ENCODE data around the gene PARVG. TPM values are rescaled to one million over a fixed set of nuclear protein-coding genes. Genes with fewer than 3 reads are reported as not detected.

The PARVG gene
- total RNA-seq, 3 donors from 2014 or later, result 32.5 to 39.9 (median 39.3) TPM

DNA sequence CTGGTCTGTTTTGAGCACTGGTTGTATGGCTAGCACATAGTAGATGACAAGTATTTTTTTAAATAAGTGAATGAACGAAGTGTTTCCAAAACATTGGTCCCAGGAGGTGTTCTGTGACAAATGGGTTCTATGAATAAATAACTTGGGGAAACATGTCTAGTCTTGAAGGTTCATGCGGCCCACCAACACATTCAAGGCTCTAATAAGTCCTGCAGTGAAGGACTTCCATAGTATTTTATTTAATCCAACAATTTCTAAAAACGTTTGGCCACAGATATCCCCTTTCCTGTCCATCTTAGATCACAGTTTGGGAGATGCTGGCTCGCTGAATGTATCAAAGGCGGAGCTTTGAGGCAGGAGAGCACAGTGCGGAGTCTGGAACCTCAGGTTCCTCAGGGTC is 22.5 kb downstream of the PARVG start:
- ATAC-seq (no peak), DNase-seq (no peak)
- peaks cover 6% of the 10 kb centered on the region for H3K4me1 Mint-ChIP-seq (ENCODE audit: low read depth)

DNA sequence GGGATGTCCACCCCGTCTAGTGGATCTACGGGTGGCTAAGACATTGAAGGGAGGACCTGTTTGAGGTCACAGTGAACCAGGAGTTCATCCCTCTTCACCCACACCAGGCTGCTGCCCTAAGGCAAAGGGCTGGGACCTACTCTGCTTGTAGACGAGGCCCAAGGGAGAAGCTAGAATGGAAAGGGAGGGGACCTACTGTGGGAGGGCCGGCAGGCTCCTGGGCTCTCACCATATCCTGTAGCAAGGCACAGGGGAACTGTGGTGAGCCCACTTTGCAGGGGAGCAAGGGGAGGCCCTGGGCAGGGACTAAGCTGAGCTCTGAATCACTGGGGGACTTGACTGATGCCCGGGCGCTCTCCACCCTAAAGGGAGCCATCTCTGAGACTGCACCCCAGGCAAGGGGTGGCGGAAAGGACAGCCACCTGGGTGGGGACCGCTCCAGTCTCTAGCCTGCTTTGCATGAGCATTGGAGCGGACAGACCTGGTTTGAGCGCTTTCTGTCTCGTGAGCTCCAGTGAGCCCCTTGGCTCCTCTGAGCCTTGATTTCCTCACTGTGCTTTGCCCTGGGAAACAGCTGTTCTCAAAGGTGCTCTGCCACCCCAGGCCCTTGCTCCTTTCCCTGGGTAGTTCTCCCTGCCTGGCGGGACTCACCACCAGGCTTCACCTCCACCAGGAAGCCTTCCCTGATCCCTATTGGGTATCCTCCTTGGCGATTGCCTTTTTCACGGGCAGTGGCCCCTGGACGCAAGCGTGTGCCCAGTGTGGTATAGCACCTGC is 24.2 kb downstream of the PARVG start:
- Mint-ChIP-seq H3K4me3 (no peak overlapping the region), H3K4me1 (ENCODE audit: low read depth) (peaks cover 12% of the 10 kb centered on the region), H3K36me3 (ENCODE audit: insufficient read depth) (peaks cover 22% of the 10 kb centered on the region), H3K9me3 (peaks cover 12% of the 10 kb centered on the region), H3K27me3 (ENCODE audit: low read depth) (no peaks in the 10 kb centered on the region)
- DNase-seq (no peak), ATAC-seq (no peak)

More for the DNA sequence above, 22.5 kb downstream of the PARVG start:
- peaks cover 18% of the 10 kb centered on the region for H3K36me3 Mint-ChIP-seq (ENCODE audit: insufficient read depth)
- H3K27me3 Mint-ChIP-seq (ENCODE audit: low read depth), result no peaks in the 10 kb centered on the region
- no peaks in the 10 kb centered on the region for H3K9me3 Mint-ChIP-seq
- H3K4me3 Mint-ChIP-seq, result no peak overlapping the region

DNA sequence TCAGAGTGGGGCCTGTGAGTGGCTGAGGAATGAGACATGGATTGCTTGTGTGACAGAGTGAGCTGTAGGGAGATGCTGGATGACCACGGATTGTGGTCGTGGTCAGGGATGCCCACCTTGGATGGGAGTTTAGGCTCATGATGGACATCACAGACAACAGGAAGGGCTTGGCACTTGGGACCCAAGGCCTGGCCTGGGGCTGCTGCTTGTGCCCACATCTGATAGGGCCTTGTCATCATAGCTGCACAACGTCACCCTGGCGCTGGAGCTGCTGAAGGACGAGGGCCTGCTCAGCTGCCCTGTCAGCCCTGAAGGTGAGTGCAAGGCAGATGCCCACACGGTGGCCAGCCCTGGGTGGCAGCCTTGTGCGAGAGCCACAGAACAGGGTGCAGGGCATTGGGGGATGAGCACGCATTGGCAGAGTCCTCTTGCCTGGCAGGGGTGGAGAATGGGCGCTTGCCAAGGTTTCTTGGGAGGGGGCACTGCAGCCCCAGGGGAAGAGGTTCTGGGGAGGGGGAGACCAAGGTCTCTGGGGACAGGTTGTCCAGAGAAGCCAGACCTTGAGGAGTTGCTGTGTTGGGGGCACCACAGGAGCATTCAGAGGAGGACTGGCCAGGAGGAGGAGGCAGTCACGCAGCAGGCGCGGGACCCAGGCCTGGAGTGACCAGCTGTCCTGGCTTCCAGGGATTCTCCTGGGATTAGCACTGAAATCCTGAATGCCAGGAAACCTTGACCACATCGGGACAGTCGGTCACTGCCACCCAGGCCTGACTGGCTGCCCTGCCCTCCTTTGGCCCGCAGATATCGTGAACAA is 25.0 kb downstream of the PARVG start:
- DNase-seq (no peak), ATAC-seq (no peak)
- Mint-ChIP-seq H3K36me3 (ENCODE audit: insufficient read depth) (peaks cover 26% of the 10 kb centered on the region), H3K9me3 (peaks cover 16% of the 10 kb centered on the region), H3K27me3 (ENCODE audit: low read depth) (no peaks in the 10 kb centered on the region), H3K4me1 (ENCODE audit: low read depth) (peaks cover 12% of the 10 kb centered on the region), H3K4me3 (no peak overlapping the region)

DNA sequence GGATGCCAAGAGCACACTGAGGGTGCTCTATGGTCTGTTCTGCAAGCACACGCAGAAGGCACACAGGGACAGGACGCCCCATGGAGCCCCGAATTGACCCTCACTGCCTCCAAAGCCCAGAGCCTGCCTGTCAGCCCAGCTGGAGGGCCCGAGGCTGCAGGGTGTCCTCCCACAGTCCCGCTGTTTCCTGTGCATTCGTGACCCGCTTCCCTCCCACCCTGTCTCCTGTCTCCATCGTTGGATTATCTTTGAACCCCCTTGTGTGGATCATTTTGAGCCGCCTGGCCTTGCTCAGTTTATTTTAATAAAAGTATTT is 25.6 kb downstream of the PARVG start:
- Mint-ChIP-seq H3K27me3 (ENCODE audit: low read depth) (no peaks in the 10 kb centered on the region), H3K9me3 (peaks cover 16% of the 10 kb centered on the region), H3K36me3 (ENCODE audit: insufficient read depth) (peaks cover 30% of the 10 kb centered on the region), H3K4me1 (ENCODE audit: low read depth) (peaks cover 11% of the 10 kb centered on the region), H3K4me3 (no peak overlapping the region)
- ATAC-seq (no peak), DNase-seq (no peak)

DNA sequence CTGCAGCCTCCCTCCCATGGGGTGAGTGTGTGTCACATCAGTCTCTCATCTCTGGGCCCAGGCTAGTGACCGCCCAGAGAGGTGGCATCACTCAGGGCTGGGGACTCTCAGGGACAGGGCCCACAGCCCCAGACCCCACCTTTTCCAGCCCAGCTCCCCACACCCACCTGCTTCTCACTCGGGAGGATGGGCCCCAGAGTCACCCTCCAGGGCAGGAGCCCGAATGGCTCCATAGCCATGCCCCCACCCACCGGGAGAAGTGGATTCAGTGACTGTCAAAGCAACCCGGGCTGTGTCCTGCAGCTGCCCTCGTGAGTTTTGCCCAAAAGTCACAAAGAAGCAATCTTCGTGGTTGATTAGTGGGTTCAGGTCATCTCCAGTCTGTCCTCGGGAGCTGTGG is 26.0 kb downstream of the PARVG start:
- H3K4me1 Mint-ChIP-seq (ENCODE audit: low read depth), result peaks cover 11% of the 10 kb centered on the region
- H3K9me3 Mint-ChIP-seq, result peaks cover 16% of the 10 kb centered on the region
- no peak overlapping the region for H3K4me3 Mint-ChIP-seq
- no peak for ATAC-seq
- DNase-seq, result no peak
- H3K36me3 Mint-ChIP-seq (ENCODE audit: insufficient read depth), result peaks cover 31% of the 10 kb centered on the region
- no peaks in the 10 kb centered on the region for H3K27me3 Mint-ChIP-seq (ENCODE audit: low read depth)

DNA sequence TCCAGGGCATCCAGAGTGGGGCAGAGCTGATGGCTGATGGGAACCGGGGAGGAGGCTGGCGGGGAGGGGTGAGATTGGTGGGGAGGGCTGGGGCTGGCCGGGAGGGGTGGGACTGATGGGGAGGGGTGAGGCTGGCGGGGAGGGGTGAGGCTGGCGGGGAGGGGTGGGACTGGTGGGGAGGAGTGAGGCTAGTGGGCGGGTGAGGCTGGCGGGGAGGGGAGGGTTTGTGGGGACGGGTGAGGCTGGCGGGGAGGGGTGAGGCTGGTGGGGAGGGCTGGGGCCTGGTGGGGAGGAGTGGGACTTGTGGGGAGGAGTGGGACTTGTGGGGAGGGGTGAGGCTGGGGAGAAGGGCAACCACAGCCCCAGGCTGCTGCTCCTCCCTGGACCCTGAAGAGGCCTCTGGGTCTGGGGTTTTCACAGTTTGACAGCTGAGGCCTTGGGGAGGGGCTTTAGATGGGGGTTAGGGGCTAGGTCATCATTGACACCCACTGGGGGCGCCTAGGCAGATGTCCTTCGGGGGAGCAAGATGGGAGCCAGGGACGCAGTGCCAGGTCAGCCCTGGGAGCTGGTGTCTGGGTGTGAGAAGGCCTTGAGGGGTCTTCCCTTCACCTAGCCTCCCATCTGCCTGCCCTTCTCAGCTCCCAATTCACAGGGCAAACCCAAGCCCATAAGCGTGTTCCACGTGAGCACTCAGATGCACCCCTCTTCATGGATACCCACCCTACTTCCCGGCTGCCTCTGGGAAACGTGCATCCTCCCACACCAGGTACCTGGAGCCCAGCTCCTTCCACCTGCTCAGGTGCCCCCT is 26.7 kb downstream of the PARVG start:
- peaks cover 16% of the 10 kb centered on the region for H3K9me3 Mint-ChIP-seq
- H3K4me3 Mint-ChIP-seq, result no peak overlapping the region
- H3K36me3 Mint-ChIP-seq (ENCODE audit: insufficient read depth), result peaks cover 28% of the 10 kb centered on the region
- H3K27me3 Mint-ChIP-seq (ENCODE audit: low read depth), result no peaks in the 10 kb centered on the region
- DNase-seq, result no peak
- H3K4me1 Mint-ChIP-seq (ENCODE audit: low read depth), result peaks cover 11% of the 10 kb centered on the region
- ATAC-seq, result no peak

DNA sequence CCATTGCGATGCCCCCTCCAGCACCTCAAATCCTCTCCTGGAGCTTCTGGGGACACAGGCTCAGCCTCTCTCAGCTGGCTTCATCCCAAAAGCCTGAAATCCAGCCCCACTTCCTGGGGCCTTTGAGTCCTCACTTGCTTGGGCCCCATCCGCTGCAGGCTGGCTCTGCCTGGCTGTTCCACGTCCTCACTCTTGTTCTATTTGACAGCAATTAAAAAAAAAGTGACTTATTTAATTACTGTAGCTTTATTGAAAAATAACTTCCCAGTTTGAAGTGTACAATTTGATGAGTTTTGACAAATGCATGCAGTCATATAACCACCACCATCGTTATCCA is 27.2 kb downstream of the PARVG start:
- H3K36me3 Mint-ChIP-seq (ENCODE audit: insufficient read depth), result peaks cover 28% of the 10 kb centered on the region
- ATAC-seq, result no peak

DNA sequence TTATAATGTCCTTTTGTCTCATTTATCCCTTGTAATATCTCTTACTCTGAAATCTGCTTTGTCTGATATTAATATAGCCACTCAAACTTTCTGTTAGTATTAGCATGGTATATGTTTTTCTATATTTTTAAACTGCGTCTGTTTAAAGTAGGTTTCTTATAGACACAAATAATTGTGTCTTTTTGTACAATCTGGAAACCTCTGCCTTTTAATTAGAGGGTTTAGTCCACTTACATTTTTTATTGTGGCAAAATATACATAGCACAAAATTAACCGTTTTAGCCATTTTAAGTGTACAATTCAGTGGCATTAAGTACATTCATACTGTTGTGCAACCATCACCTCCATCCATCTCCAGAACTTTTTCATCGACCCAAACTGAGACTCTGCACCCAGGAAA is 28.6 kb downstream of the PARVG start:
- no peak for DNase-seq
- H3K27me3 Mint-ChIP-seq (ENCODE audit: low read depth), result no peaks in the 10 kb centered on the region
- H3K9me3 Mint-ChIP-seq, result peaks cover 16% of the 10 kb centered on the region
- H3K4me3 Mint-ChIP-seq, result no peak overlapping the region
- ATAC-seq, result no peak
- H3K4me1 Mint-ChIP-seq (ENCODE audit: low read depth), result peaks cover 11% of the 10 kb centered on the region
- peaks cover 24% of the 10 kb centered on the region for H3K36me3 Mint-ChIP-seq (ENCODE audit: insufficient read depth)

More for the DNA sequence above, 27.2 kb downstream of the PARVG start:
- H3K27me3 Mint-ChIP-seq (ENCODE audit: low read depth), result no peaks in the 10 kb centered on the region
- H3K9me3 Mint-ChIP-seq, result peaks cover 16% of the 10 kb centered on the region
- peaks cover 11% of the 10 kb centered on the region for H3K4me1 Mint-ChIP-seq (ENCODE audit: low read depth)
- no peak for DNase-seq
- H3K4me3 Mint-ChIP-seq, result no peak overlapping the region

DNA sequence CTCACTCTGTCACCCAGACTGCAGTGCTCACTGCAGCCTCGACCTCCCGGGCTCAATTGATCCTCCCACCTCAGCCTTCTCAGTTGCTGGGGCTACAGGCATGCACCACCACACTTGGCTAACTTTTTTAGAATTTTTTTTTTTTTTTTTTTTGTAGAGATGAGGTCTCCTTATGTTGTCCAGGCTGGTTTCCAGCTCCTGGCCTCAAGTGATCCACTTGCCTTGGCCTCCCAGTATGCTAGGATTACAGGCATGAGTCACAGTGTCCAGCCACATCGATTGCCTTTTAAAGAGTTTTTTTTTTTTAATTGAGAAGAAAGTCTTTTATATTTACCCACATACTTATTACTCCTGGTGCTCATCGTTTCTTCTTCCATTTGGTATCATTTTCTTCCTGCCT is 30.0 kb downstream of the PARVG start:
- Mint-ChIP-seq H3K27me3 (ENCODE audit: low read depth) (no peaks in the 10 kb centered on the region), H3K4me1 (ENCODE audit: low read depth) (peaks cover 11% of the 10 kb centered on the region), H3K4me3 (no peak overlapping the region)

DNA sequence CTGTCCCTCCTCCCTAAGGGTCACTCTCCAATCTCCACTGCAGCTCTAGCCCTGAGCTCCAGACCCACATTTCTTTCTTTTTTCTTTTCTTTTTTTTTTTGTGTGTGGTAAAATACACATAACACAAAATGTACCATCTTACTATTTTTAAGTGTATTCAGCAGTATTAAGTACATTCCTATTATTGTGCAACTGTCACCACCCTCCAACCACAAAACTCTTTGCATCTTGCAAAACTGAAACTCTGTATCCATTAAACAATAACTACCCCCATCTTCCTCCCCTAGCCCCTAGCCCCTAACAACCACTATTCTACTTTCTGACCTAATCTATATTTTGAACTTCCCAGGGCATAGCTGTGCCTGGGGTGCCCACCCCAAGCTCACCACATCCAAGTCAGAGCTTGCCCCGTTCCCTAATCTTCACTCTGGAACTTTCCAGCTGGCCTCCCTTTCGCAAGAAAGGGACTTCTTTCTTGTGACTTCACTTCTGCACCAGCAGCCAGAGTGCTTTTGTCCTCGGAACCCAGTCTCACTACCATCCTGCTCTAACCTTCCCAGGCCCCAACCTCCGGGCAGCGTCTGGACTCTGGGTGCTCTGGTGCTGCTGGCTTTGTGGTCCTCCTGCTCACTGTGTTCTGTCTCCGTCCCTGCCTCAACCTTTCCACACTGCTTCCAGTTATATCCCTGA is 30.7 kb downstream of the PARVG start:
- ATAC-seq, result no peak
- DNase-seq, result no peak
- Mint-ChIP-seq H3K4me3 (no peak overlapping the region), H3K27me3 (ENCODE audit: low read depth) (no peaks in the 10 kb centered on the region), H3K9me3 (peaks cover 16% of the 10 kb centered on the region), H3K4me1 (ENCODE audit: low read depth) (peaks cover 11% of the 10 kb centered on the region), H3K36me3 (ENCODE audit: insufficient read depth) (peaks cover 20% of the 10 kb centered on the region)

More for the DNA sequence above, 30.0 kb downstream of the PARVG start:
- DNase-seq (no peak), ATAC-seq (no peak)
- peaks cover 16% of the 10 kb centered on the region for H3K9me3 Mint-ChIP-seq
- peaks cover 20% of the 10 kb centered on the region for H3K36me3 Mint-ChIP-seq (ENCODE audit: insufficient read depth)

DNA sequence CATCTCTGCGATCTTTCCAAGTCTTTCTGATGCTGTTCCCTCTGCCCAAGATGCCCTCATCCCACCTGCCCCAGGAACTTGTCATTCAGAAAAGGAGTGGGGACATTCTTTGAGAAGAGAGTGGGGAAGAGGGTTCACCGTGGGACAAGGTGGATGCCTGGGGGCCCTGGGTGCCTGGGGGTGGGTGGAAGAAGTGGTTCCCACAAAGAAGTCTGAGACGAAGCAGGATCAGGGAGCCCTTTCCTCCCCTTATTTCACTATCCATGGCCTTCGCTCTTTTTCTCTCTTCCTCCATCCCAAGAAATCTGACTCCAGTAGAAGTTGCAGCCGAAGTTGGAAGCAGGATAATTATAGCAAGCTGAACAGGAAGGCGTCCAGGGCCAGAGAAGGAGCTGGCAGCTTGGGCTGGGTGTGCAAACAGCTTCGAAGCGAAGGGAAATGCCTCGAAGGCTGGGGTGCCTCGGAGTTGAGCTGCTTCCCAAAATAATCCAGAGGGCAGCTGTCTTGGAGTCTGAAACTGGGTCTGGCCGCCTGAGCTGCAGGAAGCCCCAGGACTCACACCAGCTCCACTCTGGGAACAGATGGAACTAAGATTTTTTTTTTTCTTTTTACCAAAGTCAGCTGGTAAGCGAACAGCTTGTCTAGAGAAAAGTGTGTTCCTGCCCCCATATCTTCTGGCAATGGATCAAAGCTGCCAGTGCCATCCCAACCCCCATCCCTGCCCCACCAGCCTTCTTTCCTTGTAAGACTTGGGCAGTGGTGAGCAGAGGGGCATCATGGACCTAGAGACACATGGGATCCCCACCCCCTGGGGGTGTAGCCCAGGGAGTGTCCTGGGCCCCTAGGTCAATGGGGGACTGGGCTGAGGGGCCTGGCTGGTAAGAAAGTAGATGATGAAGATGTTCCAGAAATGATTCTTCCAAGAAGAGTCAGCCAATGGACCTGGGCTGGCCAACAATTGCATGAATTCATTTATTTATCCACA is 31.5 kb downstream of the PARVG start:
- Mint-ChIP-seq H3K27me3 (ENCODE audit: low read depth) (no peaks in the 10 kb centered on the region), H3K9me3 (peaks cover 16% of the 10 kb centered on the region), H3K4me1 (ENCODE audit: low read depth) (peaks cover 11% of the 10 kb centered on the region), H3K4me3 (no peak overlapping the region), H3K36me3 (ENCODE audit: insufficient read depth) (peaks cover 20% of the 10 kb centered on the region)
- DNase-seq (no peak), ATAC-seq (no peak)

DNA sequence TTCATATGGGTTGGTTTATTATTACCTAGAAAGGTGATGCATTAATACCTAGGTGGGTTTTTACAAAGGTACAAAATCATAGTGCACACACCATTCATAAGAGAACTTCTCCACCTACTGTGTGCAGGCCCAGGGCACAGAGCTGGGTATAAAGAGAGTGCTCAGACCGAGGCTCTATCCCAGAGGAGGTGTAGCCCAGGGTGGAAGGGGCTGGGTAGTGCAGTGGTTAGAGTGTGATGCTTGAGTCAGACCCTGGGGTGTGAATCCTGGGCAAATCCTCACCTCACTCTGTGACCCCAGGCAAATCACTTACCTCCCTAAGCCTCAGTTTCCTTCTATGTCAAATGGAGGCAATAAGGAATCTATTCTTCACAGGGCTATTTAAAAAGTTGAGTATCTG is 32.2 kb downstream of the PARVG start:
- H3K36me3 Mint-ChIP-seq (ENCODE audit: insufficient read depth), result peaks cover 20% of the 10 kb centered on the region
- no peak for DNase-seq
- H3K4me1 Mint-ChIP-seq (ENCODE audit: low read depth), result peaks cover 11% of the 10 kb centered on the region
- H3K4me3 Mint-ChIP-seq, result no peak overlapping the region
- ATAC-seq, result no peak
- H3K9me3 Mint-ChIP-seq, result peaks cover 16% of the 10 kb centered on the region
- H3K27me3 Mint-ChIP-seq (ENCODE audit: low read depth), result no peaks in the 10 kb centered on the region

DNA sequence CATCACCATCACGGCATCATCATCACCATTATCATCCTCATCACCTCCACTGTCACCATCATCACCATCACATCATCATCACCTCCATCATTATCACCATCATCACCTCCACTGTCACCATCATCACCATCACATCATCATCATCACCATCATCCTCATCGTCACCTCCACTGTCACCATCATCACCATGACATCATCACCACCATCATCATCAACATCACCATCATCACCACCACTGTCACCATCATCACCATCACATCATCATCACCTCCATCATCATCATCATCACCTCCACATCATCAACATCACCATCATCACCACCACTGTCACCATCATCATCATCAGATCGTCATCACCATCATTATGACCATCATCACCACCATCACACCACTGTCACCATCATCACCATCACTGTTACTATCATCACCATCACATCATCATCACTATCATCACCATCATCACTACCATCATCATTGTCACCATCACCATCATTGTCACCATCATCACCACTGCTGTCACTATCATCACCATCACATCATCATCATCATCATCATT is 32.8 kb downstream of the PARVG start:
- Mint-ChIP-seq H3K27me3 (ENCODE audit: low read depth) (no peaks in the 10 kb centered on the region), H3K36me3 (ENCODE audit: insufficient read depth) (peaks cover 20% of the 10 kb centered on the region), H3K4me1 (ENCODE audit: low read depth) (peaks cover 8% of the 10 kb centered on the region), H3K9me3 (peaks cover 16% of the 10 kb centered on the region), H3K4me3 (no peak overlapping the region)
- no peak for DNase-seq
- ATAC-seq, result no peak

Measured in activated T-cell treated with anti-CD3 and anti-CD28 coated beads, Interleukin-2, amount 50 U/mL, for 4 hours (primary cell).